Non-pigmented ciliary epithelial cell (primary cell): ENCODE results near the gene PTCH1.

Experiments used
- DNase-seq: peaks from one replicate; pipeline ENCODE4 v3.0.0-alpha.2; 2010; ENCODE audit warnings: low read depth

The PTCH1 gene

GRCh38 chr9:95406121-95406520 is 110.7 kb downstream of the PTCH1 start:
- DNase-seq, result no peak

DNA sequence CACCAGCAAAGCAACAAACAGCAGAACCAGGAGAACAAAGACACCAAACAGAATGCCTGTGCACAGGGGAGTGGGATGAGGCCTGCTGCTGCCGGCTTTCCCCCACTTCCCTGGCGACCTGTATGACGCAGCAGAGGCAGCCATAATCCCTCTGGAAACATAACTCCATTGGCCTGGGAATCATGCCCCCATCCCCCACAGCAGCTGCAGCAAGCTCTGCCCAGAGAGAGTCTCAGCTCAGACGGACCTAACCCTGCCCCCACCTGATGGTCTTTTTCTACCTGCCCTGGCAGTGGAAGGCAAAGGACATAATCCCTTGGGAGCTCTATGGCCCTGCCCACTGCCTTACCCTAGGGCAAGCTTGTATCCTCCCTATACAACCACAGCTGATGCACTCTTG is 117.5 kb downstream of the PTCH1 start:
- DNase-seq, result no peak
